ENCODE results near the gene CCDC157.
"Not testable (repeated sequence)": the region's sequence is repeated elsewhere in the genome, so short reads cannot be mapped to it uniquely, and the experiment has no call there.

CCDC157 gene

DNA sequence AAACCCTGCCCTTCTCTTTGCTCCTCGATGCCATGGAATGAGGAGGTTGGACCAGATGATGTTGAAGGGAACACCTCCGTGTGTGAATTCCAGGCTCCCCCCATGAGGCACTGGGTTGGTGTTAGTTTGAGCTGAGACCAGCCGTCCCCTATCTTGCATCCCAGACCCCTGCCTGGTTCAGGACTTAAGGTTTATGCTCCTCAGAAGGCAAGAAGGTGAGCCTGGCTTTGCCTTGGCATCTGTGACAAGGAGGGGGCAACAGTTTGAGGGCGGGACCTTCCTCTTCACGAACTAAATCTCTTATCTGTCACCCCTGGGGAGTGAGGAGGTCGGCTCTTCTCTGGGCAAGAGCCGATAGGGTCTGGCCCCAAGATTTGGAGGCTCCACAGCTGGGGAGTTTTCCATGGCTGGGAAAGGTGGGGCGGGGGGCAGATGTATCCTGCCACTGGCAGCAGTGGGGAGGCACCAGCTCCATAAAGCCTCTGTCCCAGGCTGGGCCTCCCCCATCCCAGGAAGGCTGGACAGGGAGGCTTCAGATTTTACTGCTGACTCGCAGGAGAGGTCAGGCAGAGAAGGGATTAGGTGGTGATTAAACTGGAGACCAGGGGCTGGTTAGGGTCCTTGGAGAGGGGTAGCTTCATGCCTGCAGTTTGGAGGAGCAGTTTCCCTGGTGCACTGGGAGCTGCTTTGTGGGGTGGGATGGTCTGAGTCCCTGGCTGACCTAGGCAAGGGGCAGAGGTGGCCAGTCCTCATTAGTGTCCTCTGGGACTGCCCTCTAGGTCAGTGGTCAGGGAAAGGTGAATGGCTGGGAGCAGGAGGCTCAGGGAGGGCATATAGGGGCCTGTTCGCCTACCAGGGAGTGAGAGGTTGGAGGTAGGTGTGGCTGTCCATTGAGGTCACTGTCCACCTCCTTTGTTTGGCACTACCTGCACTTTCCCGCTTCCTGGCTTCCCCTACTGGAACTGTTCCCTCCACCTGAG is 41.1 kb downstream of the CCDC157 start:
- peak overlapping the region; percentile 87 for H3K4me3 ChIP-seq (ENCODE audit: low read length)
- DNase-seq (ENCODE audit: low read depth) = no peak
- TF ChIP-seq, protein P1, sequence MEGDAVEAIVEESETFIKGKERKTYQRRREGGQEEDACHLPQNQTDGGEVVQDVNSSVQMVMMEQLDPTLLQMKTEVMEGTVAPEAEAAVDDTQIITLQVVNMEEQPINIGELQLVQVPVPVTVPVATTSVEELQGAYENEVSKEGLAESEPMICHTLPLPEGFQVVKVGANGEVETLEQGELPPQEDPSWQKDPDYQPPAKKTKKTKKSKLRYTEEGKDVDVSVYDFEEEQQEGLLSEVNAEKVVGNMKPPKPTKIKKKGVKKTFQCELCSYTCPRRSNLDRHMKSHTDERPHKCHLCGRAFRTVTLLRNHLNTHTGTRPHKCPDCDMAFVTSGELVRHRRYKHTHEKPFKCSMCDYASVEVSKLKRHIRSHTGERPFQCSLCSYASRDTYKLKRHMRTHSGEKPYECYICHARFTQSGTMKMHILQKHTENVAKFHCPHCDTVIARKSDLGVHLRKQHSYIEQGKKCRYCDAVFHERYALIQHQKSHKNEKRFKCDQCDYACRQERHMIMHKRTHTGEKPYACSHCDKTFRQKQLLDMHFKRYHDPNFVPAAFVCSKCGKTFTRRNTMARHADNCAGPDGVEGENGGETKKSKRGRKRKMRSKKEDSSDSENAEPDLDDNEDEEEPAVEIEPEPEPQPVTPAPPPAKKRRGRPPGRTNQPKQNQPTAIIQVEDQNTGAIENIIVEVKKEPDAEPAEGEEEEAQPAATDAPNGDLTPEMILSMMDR (conservative IDR thresholded peaks at IDR 0.05; ENCODE audit: low read depth, low read length) = no peak

DNA sequence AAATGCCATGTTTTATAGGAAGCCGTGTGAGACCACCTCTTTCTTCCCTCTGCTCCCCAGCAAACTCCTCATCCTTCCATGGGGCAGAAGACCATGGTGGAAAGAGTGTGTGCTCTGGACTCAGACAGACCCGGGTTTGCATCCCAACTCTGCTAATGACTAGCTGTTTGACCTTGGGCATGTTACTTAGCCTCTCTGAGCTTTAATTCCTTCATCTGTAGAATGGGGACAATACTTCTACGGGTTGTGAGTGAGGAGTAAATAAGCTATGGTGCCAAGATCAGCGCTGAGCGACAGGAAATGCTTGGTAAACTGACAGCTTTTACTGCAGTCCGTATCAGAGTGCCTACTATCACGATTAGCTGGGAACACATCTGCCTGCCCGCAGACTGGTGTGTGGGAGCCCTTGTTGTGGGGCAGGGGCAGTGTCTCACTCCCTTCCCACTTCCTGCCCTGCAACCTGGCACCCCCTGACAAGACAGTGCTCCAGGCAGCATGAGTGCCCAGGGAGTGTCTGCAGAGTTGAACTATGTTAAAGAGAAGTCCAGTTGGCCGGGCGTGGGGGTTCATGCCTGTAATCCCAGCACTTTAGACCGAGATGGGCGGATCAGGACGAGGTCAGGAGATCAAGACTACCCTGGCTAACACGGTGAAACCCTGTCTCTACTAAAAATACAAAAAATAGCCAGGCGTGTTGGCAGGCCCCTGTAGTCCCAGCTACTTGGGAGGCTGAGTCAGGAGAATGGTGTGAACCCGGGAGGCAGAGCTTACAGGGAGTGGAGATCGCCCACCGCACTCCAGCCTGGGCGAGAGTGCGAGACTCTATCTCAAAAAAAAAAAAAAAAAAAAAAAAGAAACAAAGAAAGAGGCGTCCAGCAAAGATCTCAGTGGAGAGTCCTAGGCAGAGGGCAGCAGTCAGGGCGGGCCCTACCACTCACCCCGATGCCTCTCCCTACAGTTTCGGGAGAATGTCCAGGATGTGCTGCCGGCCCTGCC is 42.2 kb downstream of the CCDC157 start:
- peak overlapping the region; percentile 87 for H3K4me3 ChIP-seq (ENCODE audit: low read length)
- TF ChIP-seq, protein P1 (conservative IDR thresholded peaks at IDR 0.05; ENCODE audit: low read depth, low read length) = no peak
- DNase-seq (ENCODE audit: low read depth) = no peak

DNA sequence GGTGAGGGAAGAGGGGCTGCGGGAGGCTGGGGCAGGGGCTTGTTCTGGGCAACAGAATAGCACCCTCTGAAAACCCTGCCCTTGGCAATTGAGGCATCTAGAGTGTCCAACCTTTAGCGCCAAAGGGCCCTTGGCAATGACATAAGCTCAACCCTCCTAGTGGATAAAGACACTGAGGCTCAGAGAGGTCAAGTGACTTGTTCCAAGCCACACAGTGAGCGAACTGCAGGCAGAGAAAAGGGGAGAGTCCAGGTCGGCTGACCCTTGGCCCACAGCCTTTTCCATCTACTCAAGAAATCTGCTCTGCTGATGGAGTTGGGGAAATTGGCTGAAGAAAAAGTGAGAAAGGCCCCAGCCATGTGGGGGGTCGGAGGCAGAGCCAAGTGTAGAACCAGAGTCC is 42.9 kb downstream of the CCDC157 start:
- DNase-seq (ENCODE audit: low read depth) = no peak
- TF ChIP-seq, protein P1 (conservative IDR thresholded peaks at IDR 0.05; ENCODE audit: low read depth, low read length) = no peak
- H3K4me3 ChIP-seq (ENCODE audit: low read length) = peak overlapping the region; percentile 16

DNA sequence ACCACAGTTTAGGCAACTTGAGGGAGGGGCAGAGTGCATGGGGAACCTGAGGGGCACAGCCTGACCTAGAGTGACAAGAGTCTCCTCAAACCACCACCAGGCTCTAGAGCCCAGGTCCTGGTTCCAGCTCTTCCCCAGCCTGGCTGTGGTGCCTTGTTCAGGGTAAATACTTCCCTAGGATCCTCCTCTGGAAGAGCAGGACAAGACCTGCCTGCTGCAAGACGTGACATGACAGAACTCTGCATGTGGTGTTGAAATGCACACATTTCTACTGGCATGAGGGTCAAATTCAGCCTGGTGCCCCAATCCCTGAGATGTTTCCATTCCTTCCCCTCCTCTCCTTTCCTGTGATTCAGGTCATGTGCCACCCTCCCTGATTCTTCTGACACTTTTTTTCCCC is 43.4 kb downstream of the CCDC157 start:
- TF ChIP-seq, protein P1 (conservative IDR thresholded peaks at IDR 0.05; ENCODE audit: low read depth, low read length) = no peak
- H3K4me3 ChIP-seq (ENCODE audit: low read length) = no peak overlapping the region
- no peak for DNase-seq (ENCODE audit: low read depth)

DNA sequence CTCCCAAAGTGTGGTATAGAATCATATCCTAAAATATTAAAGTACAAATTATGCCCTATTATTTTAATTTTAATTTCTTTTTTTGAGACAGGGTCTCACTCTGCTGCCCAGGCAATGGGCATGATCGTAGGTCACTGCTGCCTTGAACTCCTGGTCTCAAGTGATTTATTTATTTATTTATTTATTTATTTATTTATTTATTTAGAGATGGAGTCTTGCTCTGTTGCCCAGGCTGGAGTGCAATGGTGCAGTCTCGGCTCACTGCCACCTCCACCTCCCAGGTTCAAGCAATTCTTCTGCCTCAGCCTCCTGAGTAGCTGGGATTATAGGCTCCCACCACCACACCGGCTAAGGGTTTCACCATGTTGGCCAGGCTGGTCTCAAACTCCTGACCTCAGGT is 44.2 kb downstream of the CCDC157 start:
- DNase-seq (ENCODE audit: low read depth); H3K4me3 ChIP-seq (ENCODE audit: low read length): not testable (repeated sequence)

DNA sequence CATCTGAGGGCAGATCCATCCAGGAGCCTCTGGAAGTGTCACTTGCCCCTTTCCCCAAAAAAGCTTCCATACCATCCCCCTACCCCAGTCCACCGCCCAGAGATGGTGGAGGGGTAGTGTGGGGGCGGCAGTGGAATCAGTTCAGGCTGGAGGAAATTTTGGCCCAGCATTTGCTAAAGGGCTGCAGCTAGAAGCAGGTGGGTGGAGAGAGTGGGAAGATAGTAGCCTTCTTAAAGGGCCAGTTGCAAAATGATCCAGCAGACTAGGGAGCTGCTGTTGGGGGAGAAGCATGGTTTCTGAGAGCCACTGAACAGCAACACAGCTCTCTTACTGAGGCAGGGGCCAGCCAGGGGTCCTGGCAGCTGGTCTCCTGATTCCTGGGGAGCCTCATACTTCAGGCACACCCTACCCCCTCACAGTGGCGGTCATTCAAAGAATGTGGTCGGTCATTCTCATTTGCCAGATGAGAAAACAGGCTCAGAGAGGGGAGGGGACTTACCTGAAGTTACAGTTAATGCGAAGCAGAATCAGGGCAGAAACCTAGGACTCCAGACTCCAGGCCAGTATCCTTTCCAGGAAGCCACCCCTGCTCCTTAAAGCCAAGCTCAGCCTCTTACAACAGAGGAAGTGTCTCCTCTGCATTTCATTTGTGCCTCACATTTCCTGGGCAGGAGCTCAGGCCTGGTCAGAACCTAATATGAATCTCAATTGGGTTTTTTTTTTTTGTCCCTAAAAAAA is 45.4 kb downstream of the CCDC157 start:
- TF ChIP-seq, protein P1 (conservative IDR thresholded peaks at IDR 0.05; ENCODE audit: low read depth, low read length) = no peak
- H3K4me3 ChIP-seq (ENCODE audit: low read length) = no peak overlapping the region
- no peak for DNase-seq (ENCODE audit: low read depth)

DNA sequence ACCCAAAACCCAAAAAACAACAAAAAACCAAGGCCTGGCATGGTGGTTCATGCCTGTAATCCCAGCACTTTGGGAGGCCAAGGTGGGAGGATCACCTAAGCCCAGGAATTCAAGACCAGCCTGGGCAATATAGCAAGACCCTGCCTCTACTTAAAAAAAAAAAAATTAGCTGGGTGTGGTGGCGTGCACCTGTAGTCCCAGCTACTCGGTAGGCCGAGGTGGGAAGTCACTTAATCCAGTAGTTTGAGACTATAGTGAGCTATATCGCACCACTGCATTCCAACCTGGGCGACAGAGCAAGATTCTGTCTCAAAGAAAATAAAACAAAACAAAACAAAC is 45.9 kb downstream of the CCDC157 start:
- not testable (repeated sequence) for DNase-seq (ENCODE audit: low read depth); H3K4me3 ChIP-seq (ENCODE audit: low read length)
